ENCODE results near the gene CDKN2D. TPM values are rescaled to one million over a fixed set of nuclear protein-coding genes. Genes with fewer than 3 reads are reported as not detected.

The CDKN2D gene
- total RNA-seq, 1 donor from 2014 or later: 10.5 TPM

- Histone ChIP-seq H3K27ac (no peak overlapping the region), H3K4me3 (peak overlapping the region; percentile 47)
- no peak for TF ChIP-seq CTCF (IDR thresholded peaks at IDR 0.05)
Observed at GRCh38 chr19:10586396-10586795, 17.6 kb upstream of the CDKN2D start.

GRCh38 chr19:10583036-10583776 lies 14.4 kb upstream of the CDKN2D start:
- ATAC-seq: peak; percentile 3
- H3K27ac ChIP-seq: no peak overlapping the region
- peaks cover 5% of the 10 kb centered on the region for H3K36me3 ChIP-seq
- H3K9me3 ChIP-seq: no peaks in the 10 kb centered on the region
- H3K27me3 ChIP-seq: peaks cover 6% of the 10 kb centered on the region
- DNase-seq: no peak
- intact Hi-C loops (cut with DNase I): loop anchor here (2.0 kb wide), 1 partner anchor 62 kb away; no protein-coding TSS in a partner anchor
- no peak overlapping the region for H3K4me3 ChIP-seq
- no peak for TF ChIP-seq CTCF (IDR thresholded peaks at IDR 0.05)
- peaks cover 3% of the 10 kb centered on the region for H3K4me1 ChIP-seq

More at GRCh38 chr19:10586396-10586795, 17.6 kb upstream of the CDKN2D start:
- no peaks in the 10 kb centered on the region for H3K9me3 ChIP-seq
- intact Hi-C loops (cut with DNase I): no loop called here
- H3K27me3 ChIP-seq: peaks cover 6% of the 10 kb centered on the region
- H3K4me1 ChIP-seq: no peaks in the 10 kb centered on the region
- DNase-seq (no peak), ATAC-seq (no peak)
- no peaks in the 10 kb centered on the region for H3K36me3 ChIP-seq

- Histone ChIP-seq H3K27ac (no peak overlapping the region), H3K9me3 (no peaks in the 10 kb centered on the region), H3K27me3 (no peaks in the 10 kb centered on the region), H3K4me3 (no peak overlapping the region), H3K4me1 (peaks cover 3% of the 10 kb centered on the region), H3K36me3 (peaks cover 5% of the 10 kb centered on the region)
- no peak for TF ChIP-seq CTCF (IDR thresholded peaks at IDR 0.05)
- ATAC-seq (no peak), DNase-seq (no peak)
- intact Hi-C loops (cut with DNase I): loop anchor here (2.0 kb wide), 1 partner anchor 63 kb away; no protein-coding TSS in a partner anchor
Observed at GRCh38 chr19:10582091-10582490, 13.3 kb upstream of the CDKN2D start.

- ATAC-seq (peak; percentile 97), DNase-seq (peak; percentile 91)
- peak; percentile 94 for TF ChIP-seq CTCF (IDR thresholded peaks at IDR 0.05)
- Histone ChIP-seq H3K9me3 (no peaks in the 10 kb centered on the region), H3K27me3 (no peaks in the 10 kb centered on the region), H3K27ac (no peak overlapping the region), H3K4me3 (no peak overlapping the region), H3K4me1 (peaks cover 3% of the 10 kb centered on the region), H3K36me3 (peaks cover 5% of the 10 kb centered on the region)
- intact Hi-C loops (cut with DNase I): no loop called here
Observed at GRCh38 chr19:10580979-10581631, 12.3 kb upstream of the CDKN2D start.

- Histone ChIP-seq H3K27ac (no peak overlapping the region), H3K4me3 (no peak overlapping the region), H3K27me3 (no peaks in the 10 kb centered on the region), H3K4me1 (peaks cover 3% of the 10 kb centered on the region), H3K36me3 (peaks cover 5% of the 10 kb centered on the region), H3K9me3 (no peaks in the 10 kb centered on the region)
- DNase-seq (no peak), ATAC-seq (no peak)
- intact Hi-C loops (cut with DNase I): no loop called here
- no peak for TF ChIP-seq CTCF (IDR thresholded peaks at IDR 0.05)
Observed at GRCh38 chr19:10577951-10578350, 9.2 kb upstream of the CDKN2D start.
